Limb (tissue), 2 donors: ENCODE data around the gene TFEB.
A peak's percentile ranks its signal among the peaks of the same experiment; 100 is the strongest.

Experiments
- DNase-seq, 2 donors: peaks; one replicate each; pipeline ENCODE4 v3.0.0-alpha.2; 2016; ENCODE audit errors: extremely low spot score in 2 of 2

TFEB gene

GRCh38 chr6:41653691-41654090 lies 81.7 kb downstream of the TFEB start:
- peak in 1 of 2 donors; percentile 26 for DNase-seq

- peak in 1 of 2 donors; percentile 45 for DNase-seq
These were observed 82.3 kb downstream of the TFEB start for GRCh38 chr6:41652866-41653652.

GRCh38 chr6:41651962-41652657 lies 83.3 kb downstream of the TFEB start:
- no peak for DNase-seq

- no peak for DNase-seq
These were observed 84.0 kb downstream of the TFEB start for GRCh38 chr6:41651246-41651961.

GRCh38 chr6:41650120-41650519 lies 85.3 kb downstream of the TFEB start:
- DNase-seq = no peak

- DNase-seq = no peak
These were observed 85.8 kb downstream of the TFEB start for GRCh38 chr6:41649596-41649995.

GRCh38 chr6:41648921-41649320 lies 86.5 kb downstream of the TFEB start:
- peak; percentile 70 to 77 for DNase-seq

- no peak for DNase-seq
These were observed 87.3 kb downstream of the TFEB start for GRCh38 chr6:41648070-41648585.

GRCh38 chr6:41647061-41647511 lies 88.3 kb downstream of the TFEB start:
- DNase-seq = no peak

- no peak for DNase-seq
These were observed 89.2 kb downstream of the TFEB start for GRCh38 chr6:41646026-41646795.

GRCh38 chr6:41645007-41645618 lies 90.3 kb downstream of the TFEB start:
- no peak for DNase-seq

GRCh38 chr6:41644297-41644879 lies 91.0 kb downstream of the TFEB start:
- DNase-seq = peak in 1 of 2 donors; percentile 22

GRCh38 chr6:41643899-41644269 lies 91.5 kb downstream of the TFEB start:
- no peak for DNase-seq

GRCh38 chr6:41642960-41643898 lies 92.2 kb downstream of the TFEB start:
- DNase-seq = no peak

- no peak for DNase-seq
These were observed 93.1 kb downstream of the TFEB start for GRCh38 chr6:41642090-41642959.

GRCh38 chr6:41641352-41641925 lies 94.0 kb downstream of the TFEB start:
- DNase-seq = no peak

- peak in 1 of 2 donors; percentile 65 for DNase-seq
These were observed 95.0 kb downstream of the TFEB start for GRCh38 chr6:41640426-41640825.
